HUES6 (cell line): ENCODE results near the gene AATK.
"Not testable (repeated sequence)": the region's sequence is repeated elsewhere in the genome, so short reads cannot be mapped to it uniquely, and the experiment has no call there.

Experiments used
- H3K27ac ChIP-seq: 2 replicates; pipeline ENCODE4 v1.7.0; 2013; ENCODE audit warnings: low read depth, mild to moderate bottlenecking, low read length, inconsistent platforms
- H3K27me3 ChIP-seq: 2 replicates; pipeline ENCODE4 v1.6.1; 2013; ENCODE audit warnings: low read length; ENCODE audit not compliant: control insufficient read depth, insufficient read depth
- H3K36me3 ChIP-seq: 2 replicates; pipeline ENCODE4 v1.6.1; 2013; ENCODE audit warnings: low read length; ENCODE audit not compliant: control insufficient read depth, insufficient read depth
- H3K4me1 ChIP-seq: 2 replicates; pipeline ENCODE4 v1.6.1; 2013; ENCODE audit warnings: low read length; ENCODE audit not compliant: control insufficient read depth, insufficient read depth
- H3K4me3 ChIP-seq: 2 replicates; pipeline ENCODE4 v1.5.1; 2013; ENCODE audit warnings: low read depth, low read length
- H3K9ac ChIP-seq: one replicate; pipeline ENCODE4 v1.6.1; 2013; ENCODE audit warnings: mild to moderate bottlenecking, low read length
- H3K9me3 ChIP-seq: 2 replicates; pipeline ENCODE4 v1.6.1; 2013; ENCODE audit warnings: low read depth, low read length; ENCODE audit not compliant: control insufficient read depth, insufficient read depth

Gene AATK

GRCh38 chr17:81150377-81151077 is 15.5 kb downstream of the AATK start:
- no peaks in the 10 kb centered on the region for H3K9me3 ChIP-seq
- no peak overlapping the region for H3K4me3 ChIP-seq
- H3K4me1 ChIP-seq = no peaks in the 10 kb centered on the region
- no peak overlapping the region for H3K9ac ChIP-seq
- no peaks in the 10 kb centered on the region for H3K27me3 ChIP-seq
- no peak overlapping the region for H3K27ac ChIP-seq
- no peaks in the 10 kb centered on the region for H3K36me3 ChIP-seq

- Histone ChIP-seq H3K4me3 (no peak overlapping the region), H3K9me3 (no peaks in the 10 kb centered on the region), H3K4me1 (no peaks in the 10 kb centered on the region), H3K9ac (no peak overlapping the region), H3K36me3 (no peaks in the 10 kb centered on the region), H3K27me3 (no peaks in the 10 kb centered on the region), H3K27ac (no peak overlapping the region)
These were observed 17.0 kb downstream of the AATK start for GRCh38 chr17:81148986-81149533.

DNA sequence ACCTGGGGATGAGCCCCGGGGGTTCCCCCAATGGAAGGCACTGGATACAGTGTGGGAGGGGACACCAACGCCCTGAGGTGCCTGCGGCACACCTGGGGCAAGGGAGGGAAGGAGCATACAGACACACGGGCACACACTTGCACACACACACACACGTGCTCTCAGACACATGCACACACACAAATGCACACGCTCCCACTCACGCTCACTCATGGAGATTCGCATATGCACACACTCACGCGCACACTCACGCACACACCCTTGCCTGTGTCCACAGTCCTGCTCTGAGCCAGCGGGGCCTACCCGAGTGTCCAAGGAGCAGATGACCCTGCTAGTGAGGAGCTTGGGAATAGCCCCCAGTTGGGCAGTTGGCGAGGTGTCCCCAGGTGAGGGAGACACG is 17.4 kb downstream of the AATK start:
- no peak overlapping the region for H3K27ac ChIP-seq
- no peaks in the 10 kb centered on the region for H3K36me3 ChIP-seq
- H3K9me3 ChIP-seq = no peaks in the 10 kb centered on the region
- no peaks in the 10 kb centered on the region for H3K4me1 ChIP-seq
- H3K4me3 ChIP-seq = no peak overlapping the region
- H3K27me3 ChIP-seq = no peaks in the 10 kb centered on the region
- H3K9ac ChIP-seq = no peak overlapping the region

DNA sequence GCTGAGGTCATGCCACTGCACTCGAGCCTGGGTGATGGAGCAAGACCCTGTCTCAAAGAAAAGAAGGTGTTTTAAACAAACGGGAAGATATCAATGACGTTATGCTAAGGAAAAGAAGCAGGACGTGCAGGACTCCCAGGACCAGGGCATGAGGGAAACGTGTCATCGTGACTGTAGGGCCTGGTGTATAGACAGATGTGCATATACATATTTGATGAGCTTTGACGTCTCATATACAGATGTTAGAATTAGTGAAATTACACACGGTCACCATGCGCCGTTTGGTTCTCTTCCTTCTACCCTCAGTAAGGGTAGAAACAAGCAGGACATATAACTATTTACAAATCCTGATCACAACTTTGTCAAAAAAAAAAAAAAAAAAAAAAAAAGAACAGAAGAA is 18.3 kb downstream of the AATK start:
- Histone ChIP-seq H3K9me3 (no peaks in the 10 kb centered on the region), H3K27me3 (no peaks in the 10 kb centered on the region), H3K4me1 (no peaks in the 10 kb centered on the region), H3K27ac (no peak overlapping the region), H3K4me3 (no peak overlapping the region), H3K9ac (no peak overlapping the region), H3K36me3 (no peaks in the 10 kb centered on the region)

DNA sequence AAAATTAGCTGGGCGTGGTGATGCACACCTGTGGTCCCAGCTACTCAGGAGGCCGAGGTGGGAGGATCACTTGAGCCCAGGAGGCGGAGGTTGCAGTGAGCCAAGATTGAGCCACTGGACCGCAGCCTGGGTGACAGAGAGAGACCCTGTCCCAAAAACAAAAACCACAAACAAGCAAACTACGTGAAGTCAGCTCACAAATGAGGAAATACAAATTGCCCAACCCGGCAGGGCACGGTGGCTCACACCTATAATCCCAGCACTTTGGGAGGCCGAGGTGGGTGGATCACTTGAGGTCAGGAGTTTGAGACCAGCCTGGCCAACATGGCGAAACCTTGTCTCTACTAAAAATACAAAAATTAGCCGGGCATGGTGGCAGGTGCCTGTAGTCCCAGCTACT is 19.8 kb downstream of the AATK start:
- H3K9me3 ChIP-seq, H3K27me3 ChIP-seq, H3K36me3 ChIP-seq, H3K4me3 ChIP-seq, H3K4me1 ChIP-seq, H3K27ac ChIP-seq, H3K9ac ChIP-seq: not testable (repeated sequence)

DNA sequence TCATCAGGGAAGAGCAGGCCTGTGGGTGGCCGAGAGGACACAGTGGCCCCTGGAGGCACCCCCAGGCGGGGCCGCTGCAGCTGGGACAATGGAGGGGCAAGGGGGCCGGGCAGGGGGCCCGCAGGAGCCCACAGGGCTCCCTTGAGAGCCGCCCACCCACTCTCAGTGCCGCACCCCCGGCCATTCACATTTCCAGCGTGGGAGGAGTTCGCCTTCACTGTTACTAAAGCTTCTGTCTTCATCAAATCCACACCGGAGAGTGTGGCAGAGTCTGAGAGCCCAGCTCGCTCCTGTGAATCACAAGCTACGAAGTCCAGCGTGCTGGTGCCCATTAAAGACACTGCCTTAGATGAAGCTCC is 21.6 kb downstream of the AATK start:
- no peaks in the 10 kb centered on the region for H3K27me3 ChIP-seq
- H3K9ac ChIP-seq = no peak overlapping the region
- H3K4me3 ChIP-seq = no peak overlapping the region
- no peaks in the 10 kb centered on the region for H3K4me1 ChIP-seq
- no peaks in the 10 kb centered on the region for H3K36me3 ChIP-seq
- no peaks in the 10 kb centered on the region for H3K9me3 ChIP-seq
- no peak overlapping the region for H3K27ac ChIP-seq

- Histone ChIP-seq H3K36me3 (no peaks in the 10 kb centered on the region), H3K4me1 (no peaks in the 10 kb centered on the region), H3K9ac (no peak overlapping the region), H3K4me3 (no peak overlapping the region), H3K9me3 (no peaks in the 10 kb centered on the region; the same call in 1 of the 2 replicates), H3K27me3 (no peaks in the 10 kb centered on the region), H3K27ac (no peak overlapping the region)
These were observed 22.2 kb downstream of the AATK start for GRCh38 chr17:81143717-81144422.

- no peaks in the 10 kb centered on the region for H3K36me3 ChIP-seq
- no peak overlapping the region for H3K4me3 ChIP-seq
- H3K27me3 ChIP-seq = no peaks in the 10 kb centered on the region
- no peaks in the 10 kb centered on the region for H3K4me1 ChIP-seq
- no peak overlapping the region for H3K9ac ChIP-seq
- H3K9me3 ChIP-seq = no peaks in the 10 kb centered on the region; the same call in 1 of the 2 replicates
- H3K27ac ChIP-seq = no peak overlapping the region
These were observed 22.9 kb downstream of the AATK start for GRCh38 chr17:81143200-81143527.

DNA sequence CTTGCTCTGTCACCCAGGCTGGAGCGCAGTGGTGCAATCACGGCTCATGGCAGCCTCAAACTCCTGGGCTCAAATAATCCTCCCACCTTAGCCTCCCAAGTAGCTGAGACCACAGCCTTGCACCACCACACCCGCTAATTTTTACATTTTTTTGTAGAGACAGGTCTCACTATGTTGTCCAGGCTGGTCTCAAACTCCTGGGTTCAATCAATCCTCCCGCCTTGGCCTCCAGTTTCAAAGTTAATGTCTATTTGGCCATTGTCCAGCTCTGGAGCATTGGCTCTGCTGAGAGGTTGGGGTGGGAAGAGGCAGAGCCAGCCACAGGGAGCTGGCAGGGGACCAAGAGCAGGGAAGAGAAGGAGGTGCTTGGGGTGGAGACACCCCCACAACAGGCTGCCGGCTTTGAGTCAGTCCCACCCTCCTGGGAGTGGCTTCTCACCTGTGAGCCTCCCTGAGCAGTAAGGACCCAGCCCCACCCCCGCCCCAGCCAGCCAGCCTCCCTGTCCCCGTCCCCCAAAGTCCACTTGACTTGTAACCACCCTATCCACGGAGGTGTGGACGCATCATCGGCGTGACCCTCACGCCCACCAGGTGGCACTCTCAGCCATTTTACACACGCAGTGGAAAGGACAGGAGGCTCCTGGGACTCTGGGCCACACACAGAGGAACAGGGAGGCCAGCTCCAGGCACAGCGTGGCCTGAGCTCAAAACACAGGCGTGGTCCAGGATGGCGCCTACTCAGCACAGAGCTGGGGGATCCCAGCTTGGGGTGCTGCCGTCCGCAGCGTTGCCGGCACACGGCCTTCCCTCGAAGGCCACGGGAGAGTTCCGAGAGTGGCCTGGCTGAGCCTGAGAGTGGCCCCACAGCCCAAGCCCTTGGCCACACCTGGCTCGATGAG is 23.5 kb downstream of the AATK start:
- Histone ChIP-seq H3K4me3 (no peak overlapping the region), H3K27me3 (no peaks in the 10 kb centered on the region), H3K9me3 (no peaks in the 10 kb centered on the region; the same call in 1 of the 2 replicates), H3K4me1 (no peaks in the 10 kb centered on the region), H3K27ac (no peak overlapping the region), H3K9ac (no peak overlapping the region), H3K36me3 (no peaks in the 10 kb centered on the region)

DNA sequence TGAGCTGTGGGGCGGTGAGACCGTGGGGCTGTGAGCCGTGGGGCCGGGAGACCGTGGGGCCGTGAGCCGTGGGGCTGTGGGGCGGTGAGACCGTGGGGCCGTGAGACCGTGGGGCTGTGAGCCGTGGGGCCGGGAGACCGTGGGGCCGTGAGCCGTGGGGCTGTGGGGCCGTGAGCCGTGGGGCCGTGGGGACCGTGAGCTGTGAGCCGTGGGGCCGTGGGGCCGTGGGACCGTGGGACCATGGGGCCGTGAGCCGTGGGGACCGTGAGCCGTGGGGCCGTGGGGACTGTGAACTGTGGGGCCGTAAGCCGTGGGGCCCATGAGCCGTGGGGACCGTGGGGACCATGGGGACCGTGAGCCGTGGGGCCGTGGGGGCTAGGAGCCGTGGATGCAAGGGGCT is 25.3 kb downstream of the AATK start:
- Histone ChIP-seq H3K4me1 (no peaks in the 10 kb centered on the region), H3K27me3 (no peaks in the 10 kb centered on the region), H3K27ac (no peak overlapping the region), H3K4me3 (no peak overlapping the region), H3K9ac (no peak overlapping the region), H3K36me3 (no peaks in the 10 kb centered on the region), H3K9me3 (no peaks in the 10 kb centered on the region; the same call in 1 of the 2 replicates)

GRCh38 chr17:81140018-81140417 is 26.0 kb downstream of the AATK start:
- no peak overlapping the region for H3K27ac ChIP-seq
- H3K9ac ChIP-seq = no peak overlapping the region
- H3K27me3 ChIP-seq = no peaks in the 10 kb centered on the region
- H3K9me3 ChIP-seq = no peaks in the 10 kb centered on the region; the same call in 1 of the 2 replicates
- no peak overlapping the region for H3K4me3 ChIP-seq
- H3K36me3 ChIP-seq = no peaks in the 10 kb centered on the region
- H3K4me1 ChIP-seq = no peaks in the 10 kb centered on the region
